ENCODE measurements around the gene GBX2. TPM values are rescaled to one million over a fixed set of nuclear protein-coding genes. Genes with fewer than 3 reads are reported as not detected.
"Not testable (repeated sequence)": the region's sequence is repeated elsewhere in the genome, so short reads cannot be mapped to it uniquely, and the experiment has no call there.

Gene GBX2
- total RNA-seq, 1 donor from 2014 or later = 1.8 TPM

GRCh38 chr2:236143811-236144210 is 24.4 kb downstream of the GBX2 start:
- Histone ChIP-seq H3K27ac (ENCODE audit: low read depth, low read length) (no peak overlapping the region), H3K9ac (ENCODE audit: low read length) (no peak overlapping the region), H3K4me2 (ENCODE audit: low read length) (no peak overlapping the region), H3K36me3 (ENCODE audit: insufficient read depth, low read length) (no peaks in the 10 kb centered on the region), H3K27me3 (ENCODE audit: insufficient read depth, low read length) (no peaks in the 10 kb centered on the region), H3K9me3 (ENCODE audit: insufficient read depth, low read depth, low read length) (no peaks in the 10 kb centered on the region), H4K20me1 (ENCODE audit: insufficient read depth, low read length) (no peaks in the 10 kb centered on the region), H3K4me1 (ENCODE audit: insufficient read depth, low read length) (no peaks in the 10 kb centered on the region), H2AFZ (ENCODE audit: low read depth, low read length) (no peak overlapping the region), H3K79me2 (ENCODE audit: insufficient read depth, low read length) (no peaks in the 10 kb centered on the region), H3K4me3 (ENCODE audit: insufficient read depth, low read depth, low read length) (no peak overlapping the region)
- H3K27me3 Mint-ChIP-seq (ENCODE audit: low read depth, unreplicated experiment) = peaks cover 30% of the 10 kb centered on the region
- H3K9me3 Mint-ChIP-seq (ENCODE audit: unreplicated experiment) = no peaks in the 10 kb centered on the region
- FAIRE-seq (no peak), DNase-seq (ENCODE audit: low read depth) (no peak)
- H3K4me1 Mint-ChIP-seq (ENCODE audit: low read depth, unreplicated experiment) = peaks cover 2% of the 10 kb centered on the region
- TF ChIP-seq CTCF (IDR thresholded peaks at IDR 0.05; ENCODE audit: insufficient read depth, low read depth, low read length) = no peak
- TF ChIP-seq EZH2 (IDR thresholded peaks at IDR 0.05; ENCODE audit: insufficient read depth, low read length) = no peak
- H3K36me3 Mint-ChIP-seq (ENCODE audit: low read depth, unreplicated experiment) = no peaks in the 10 kb centered on the region
- no peak overlapping the region for H3K27ac Mint-ChIP-seq (ENCODE audit: unreplicated experiment)
- H3K4me3 Mint-ChIP-seq (ENCODE audit: unreplicated experiment) = no peak overlapping the region

- not testable (repeated sequence) for H3K4me2 ChIP-seq (ENCODE audit: low read length); H3K4me3 Mint-ChIP-seq (ENCODE audit: unreplicated experiment); H3K79me2 ChIP-seq (ENCODE audit: insufficient read depth, low read length); H3K9me3 ChIP-seq (ENCODE audit: insufficient read depth, low read depth, low read length); H3K27ac Mint-ChIP-seq (ENCODE audit: unreplicated experiment); FAIRE-seq; H3K4me1 ChIP-seq (ENCODE audit: insufficient read depth, low read length); H2AFZ ChIP-seq (ENCODE audit: low read depth, low read length); DNase-seq (ENCODE audit: low read depth); H3K36me3 ChIP-seq (ENCODE audit: insufficient read depth, low read length); H4K20me1 ChIP-seq (ENCODE audit: insufficient read depth, low read length); H3K27ac ChIP-seq (ENCODE audit: low read depth, low read length); H3K9me3 Mint-ChIP-seq (ENCODE audit: unreplicated experiment); H3K4me1 Mint-ChIP-seq (ENCODE audit: low read depth, unreplicated experiment); H3K36me3 Mint-ChIP-seq (ENCODE audit: low read depth, unreplicated experiment); H3K4me3 ChIP-seq (ENCODE audit: insufficient read depth, low read depth, low read length); H3K9ac ChIP-seq (ENCODE audit: low read length); H3K27me3 ChIP-seq (ENCODE audit: insufficient read depth, low read length)
- H3K27me3 Mint-ChIP-seq (ENCODE audit: low read depth, unreplicated experiment) = peaks cover 30% of the 10 kb centered on the region
Observed at GRCh38 chr2:236141616-236142015, 26.6 kb downstream of the GBX2 start.

- FAIRE-seq (no peak), DNase-seq (ENCODE audit: low read depth) (no peak)
- TF ChIP-seq CTCF (IDR thresholded peaks at IDR 0.05; ENCODE audit: insufficient read depth, low read depth, low read length) (no peak), EZH2 (IDR thresholded peaks at IDR 0.05; ENCODE audit: insufficient read depth, low read length) (no peak)
- Histone ChIP-seq H4K20me1 (ENCODE audit: insufficient read depth, low read length) (no peaks in the 10 kb centered on the region), H3K9me3 (ENCODE audit: insufficient read depth, low read depth, low read length) (no peaks in the 10 kb centered on the region), H3K4me2 (ENCODE audit: low read length) (no peak overlapping the region), H3K79me2 (ENCODE audit: insufficient read depth, low read length) (no peaks in the 10 kb centered on the region), H3K27ac (ENCODE audit: low read depth, low read length) (no peak overlapping the region), H3K4me3 (ENCODE audit: insufficient read depth, low read depth, low read length) (no peak overlapping the region), H3K36me3 (ENCODE audit: insufficient read depth, low read length) (no peaks in the 10 kb centered on the region), H2AFZ (ENCODE audit: low read depth, low read length) (no peak overlapping the region), H3K9ac (ENCODE audit: low read length) (no peak overlapping the region), H3K4me1 (ENCODE audit: insufficient read depth, low read length) (no peaks in the 10 kb centered on the region), H3K27me3 (ENCODE audit: insufficient read depth, low read length) (no peaks in the 10 kb centered on the region)
- Mint-ChIP-seq H3K27me3 (ENCODE audit: low read depth, unreplicated experiment) (peaks cover 5% of the 10 kb centered on the region), H3K4me1 (ENCODE audit: low read depth, unreplicated experiment) (no peaks in the 10 kb centered on the region), H3K36me3 (ENCODE audit: low read depth, unreplicated experiment) (peaks cover 5% of the 10 kb centered on the region), H3K27ac (ENCODE audit: unreplicated experiment) (no peak overlapping the region), H3K9me3 (ENCODE audit: unreplicated experiment) (peaks cover 4% of the 10 kb centered on the region), H3K4me3 (ENCODE audit: unreplicated experiment) (no peak overlapping the region)
Observed at GRCh38 chr2:236137066-236137465, 31.1 kb downstream of the GBX2 start.
